HG03457 (cell line): Measurements from ENCODE around the gene TENM3.

ENCODE experiments used
- ATAC-seq: cut with Tn5 transposase; IDR thresholded peaks from one replicate; pipeline ENCODE4 v1.9.1; 2021; ENCODE audit warnings: moderate number of reproducible peaks; ENCODE audit not compliant: unreplicated experiment

Gene TENM3

GRCh38 chr4:182756161-182756690, 513.0 kb downstream of the TENM3 start:
- ATAC-seq = no peak

DNA sequence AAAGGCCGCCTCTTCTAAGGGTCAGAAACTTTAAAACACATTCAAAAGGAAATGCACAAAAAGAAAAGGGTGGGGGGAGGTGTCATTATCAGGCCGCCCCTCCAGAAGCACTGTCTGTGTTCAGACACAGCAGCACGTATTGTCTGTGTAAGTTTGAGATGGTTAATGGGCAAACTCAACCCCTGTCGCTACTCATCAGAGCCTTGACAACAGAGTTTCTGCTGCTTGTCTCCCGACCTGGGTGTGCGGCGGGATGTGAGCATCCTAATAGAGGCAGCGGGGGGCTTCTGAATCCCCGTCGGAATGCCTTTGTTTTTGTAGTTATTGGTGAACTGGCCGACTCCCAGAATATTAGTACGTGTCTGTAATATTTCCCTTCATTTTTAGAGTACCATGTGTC, 515.1 kb downstream of the TENM3 start:
- ATAC-seq = no peak

DNA sequence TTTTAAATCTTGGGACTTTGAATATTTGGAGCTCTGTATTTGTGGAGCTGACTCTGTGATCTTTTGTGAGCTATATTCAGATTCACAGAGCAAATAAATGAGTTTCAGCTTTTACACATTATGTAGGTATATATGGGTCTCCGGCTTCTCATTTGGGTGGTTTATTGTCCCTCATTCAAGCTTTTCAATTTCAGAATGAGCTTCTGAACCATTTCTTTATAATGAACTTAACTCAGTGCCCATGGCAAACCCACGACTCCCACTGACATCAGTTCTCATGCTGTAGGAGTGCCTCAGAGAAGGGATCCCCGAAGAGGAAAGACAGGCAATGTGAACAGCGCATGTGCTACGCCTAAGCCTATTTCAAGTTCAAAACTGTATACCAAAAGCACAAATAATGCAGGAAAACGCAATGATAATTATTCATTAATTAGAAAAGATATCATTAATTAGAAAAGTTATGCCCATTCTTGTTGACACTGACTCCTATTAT, 517.4 kb downstream of the TENM3 start:
- no peak for ATAC-seq

DNA sequence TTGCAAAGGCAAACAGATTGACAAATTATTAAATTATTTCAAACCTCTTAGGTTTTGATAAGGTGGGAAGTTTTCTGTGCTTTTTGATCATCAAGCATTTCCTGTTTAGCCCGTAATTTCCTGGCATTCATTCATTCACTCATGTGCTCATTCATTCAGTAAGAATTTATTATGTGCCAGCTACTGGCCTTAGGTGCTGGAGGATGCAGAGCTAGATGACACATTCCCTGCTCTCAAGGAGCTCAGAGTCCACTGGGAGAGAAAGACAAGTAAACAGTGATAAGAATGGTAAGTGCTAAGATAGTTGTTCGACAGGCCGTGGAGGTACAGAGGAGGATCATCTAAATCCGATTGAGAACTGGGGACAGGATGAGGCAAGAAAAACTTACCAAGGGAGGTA, 520.9 kb downstream of the TENM3 start:
- ATAC-seq = no peak

DNA sequence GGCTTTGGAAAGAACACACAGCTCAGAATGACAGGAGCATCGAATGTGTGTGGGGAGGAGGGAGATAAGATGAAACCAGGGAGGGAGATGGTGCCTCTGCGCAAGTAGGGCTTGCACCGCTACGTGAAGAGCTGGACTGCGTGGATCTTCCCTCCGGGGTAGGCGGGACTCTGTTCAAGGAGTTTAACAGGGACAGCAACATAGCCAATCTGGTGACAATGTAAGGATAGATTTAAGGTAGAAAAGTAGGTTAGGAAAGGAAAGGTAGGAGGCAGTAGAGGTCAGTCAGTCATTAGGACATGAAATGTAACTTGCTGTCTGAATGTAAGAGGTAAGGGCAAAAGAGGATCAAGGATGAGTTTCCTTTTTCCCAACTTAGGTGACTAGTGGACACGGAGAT, 521.4 kb downstream of the TENM3 start:
- no peak for ATAC-seq

- ATAC-seq = no peak
Measured at GRCh38 chr4:182765987-182766856, 523.0 kb downstream of the TENM3 start.

DNA sequence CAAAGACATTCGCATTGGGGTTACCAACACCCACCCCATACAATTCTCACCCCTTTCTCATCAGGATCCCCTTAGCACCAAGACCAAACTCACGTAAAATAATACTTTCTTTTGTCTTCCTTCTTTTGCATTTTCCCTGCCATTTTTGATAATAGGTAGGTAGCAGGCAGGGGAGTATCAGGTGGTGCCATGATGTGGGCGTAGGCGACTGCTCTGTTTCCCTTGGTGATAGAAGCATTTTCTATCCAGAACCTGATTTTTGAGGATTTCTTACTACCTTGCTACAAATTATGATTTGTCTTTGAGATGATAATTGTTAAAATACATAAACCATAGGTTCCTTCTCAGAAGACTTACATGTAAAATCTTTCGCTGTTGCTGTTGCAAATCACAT, 523.7 kb downstream of the TENM3 start:
- no peak for ATAC-seq

DNA sequence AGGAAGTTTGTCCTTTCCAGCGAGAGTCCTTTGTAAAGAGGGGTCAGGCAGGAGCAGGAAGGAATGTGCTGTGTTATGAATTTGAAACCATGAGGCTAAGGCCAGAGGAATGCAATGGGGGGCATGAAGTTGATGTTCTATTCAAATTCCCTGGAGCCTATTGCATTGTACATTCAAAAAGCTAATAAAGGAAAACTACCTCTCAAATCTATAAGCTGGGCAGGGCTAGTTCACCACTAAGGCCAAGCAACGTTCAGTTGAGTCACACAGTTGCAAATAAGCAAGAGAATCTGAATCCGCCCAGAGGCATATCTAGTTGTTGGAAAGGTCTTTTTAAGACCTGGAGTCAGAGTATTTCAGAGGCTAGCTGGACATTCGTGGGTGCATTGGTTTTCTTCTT, 525.6 kb downstream of the TENM3 start:
- ATAC-seq = no peak

- no peak for ATAC-seq
Measured at GRCh38 chr4:182770259-182770995, 527.2 kb downstream of the TENM3 start.

DNA sequence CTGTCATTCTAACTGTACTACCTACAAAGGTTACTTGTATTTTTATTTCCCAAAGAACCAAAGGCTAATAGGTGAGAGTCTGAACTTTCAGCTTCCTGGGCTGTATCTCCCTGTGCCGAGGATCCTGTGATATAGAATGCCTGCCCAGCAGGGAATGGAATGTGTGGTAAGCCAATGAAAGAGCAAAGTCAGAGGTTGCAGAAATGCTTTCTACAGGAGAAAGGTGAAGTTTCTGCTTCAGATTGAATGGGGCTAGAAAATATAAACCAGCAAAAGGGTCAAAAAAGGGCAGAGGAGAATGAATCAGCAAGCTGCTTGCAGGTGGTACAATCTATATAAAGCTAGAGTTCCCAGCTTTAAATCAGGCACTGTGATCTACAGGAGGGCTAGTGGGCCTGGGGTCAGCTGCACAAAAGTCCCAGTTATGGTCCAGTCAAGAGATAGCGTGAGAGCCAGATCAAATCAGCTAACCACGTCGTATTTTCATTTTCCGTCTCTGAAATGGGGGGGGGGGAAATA, 527.9 kb downstream of the TENM3 start:
- ATAC-seq = no peak

DNA sequence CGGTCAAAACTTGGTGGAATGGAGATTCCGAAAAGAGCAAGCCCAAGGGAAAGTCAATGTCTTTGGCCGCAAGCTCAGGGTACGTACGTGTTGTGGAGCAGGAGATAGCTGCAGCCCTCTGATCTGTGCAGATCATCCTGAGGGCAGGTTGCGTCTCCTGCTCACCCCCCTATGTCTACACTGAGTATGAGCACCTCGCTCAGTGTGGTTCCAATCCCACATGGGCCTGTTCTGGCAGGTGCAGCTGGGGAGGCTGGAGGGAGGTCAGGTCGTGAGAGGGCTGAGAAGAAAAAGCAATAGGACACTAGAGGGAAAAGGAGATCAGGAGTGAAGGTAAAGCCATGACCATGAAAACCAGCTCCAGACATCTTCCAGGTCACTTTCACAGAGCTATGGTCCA, 531.9 kb downstream of the TENM3 start:
- no peak for ATAC-seq

DNA sequence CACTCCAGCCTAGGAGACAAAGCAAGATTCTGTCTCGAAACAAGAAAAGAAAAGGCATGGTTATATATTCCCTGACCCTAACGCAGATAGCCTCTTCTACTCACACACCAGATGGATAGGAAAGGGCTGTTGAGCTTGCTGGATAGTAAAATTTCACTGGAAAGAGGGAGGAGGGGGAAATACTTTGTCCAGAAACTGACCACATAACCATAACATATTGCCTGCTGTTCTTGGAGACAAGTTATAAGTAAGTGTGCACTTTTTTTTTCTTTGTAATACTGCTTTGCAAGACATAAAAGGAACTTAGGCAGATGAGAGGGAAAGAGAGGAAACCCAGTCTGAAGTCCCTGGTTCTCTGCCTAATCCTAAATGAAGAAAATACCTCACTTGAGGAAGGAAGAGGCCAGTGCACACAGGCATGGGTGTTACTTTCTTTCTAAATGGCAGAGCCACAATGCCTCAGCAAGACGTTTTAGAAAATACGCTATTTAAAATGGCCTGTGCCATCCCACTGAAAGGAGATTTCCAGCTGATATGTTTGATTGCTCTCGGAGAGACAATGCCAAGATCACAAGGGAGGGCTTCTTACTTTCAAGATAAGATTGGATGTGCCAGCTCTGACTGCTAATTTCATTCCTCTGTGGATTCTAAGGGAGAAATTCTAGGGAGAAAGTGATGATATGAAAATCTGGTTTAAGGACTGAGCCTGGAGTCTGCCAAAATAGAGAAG, 533.3 kb downstream of the TENM3 start:
- no peak for ATAC-seq

- ATAC-seq = no peak
Measured at GRCh38 chr4:182778222-182778982, 535.2 kb downstream of the TENM3 start.

- ATAC-seq = no peak
Measured at GRCh38 chr4:182786991-182787390, 543.8 kb downstream of the TENM3 start.

- no peak for ATAC-seq
Measured at GRCh38 chr4:182788201-182788600, 545.0 kb downstream of the TENM3 start.

- ATAC-seq = no peak
Measured at GRCh38 chr4:182789529-182789928, 546.3 kb downstream of the TENM3 start.

DNA sequence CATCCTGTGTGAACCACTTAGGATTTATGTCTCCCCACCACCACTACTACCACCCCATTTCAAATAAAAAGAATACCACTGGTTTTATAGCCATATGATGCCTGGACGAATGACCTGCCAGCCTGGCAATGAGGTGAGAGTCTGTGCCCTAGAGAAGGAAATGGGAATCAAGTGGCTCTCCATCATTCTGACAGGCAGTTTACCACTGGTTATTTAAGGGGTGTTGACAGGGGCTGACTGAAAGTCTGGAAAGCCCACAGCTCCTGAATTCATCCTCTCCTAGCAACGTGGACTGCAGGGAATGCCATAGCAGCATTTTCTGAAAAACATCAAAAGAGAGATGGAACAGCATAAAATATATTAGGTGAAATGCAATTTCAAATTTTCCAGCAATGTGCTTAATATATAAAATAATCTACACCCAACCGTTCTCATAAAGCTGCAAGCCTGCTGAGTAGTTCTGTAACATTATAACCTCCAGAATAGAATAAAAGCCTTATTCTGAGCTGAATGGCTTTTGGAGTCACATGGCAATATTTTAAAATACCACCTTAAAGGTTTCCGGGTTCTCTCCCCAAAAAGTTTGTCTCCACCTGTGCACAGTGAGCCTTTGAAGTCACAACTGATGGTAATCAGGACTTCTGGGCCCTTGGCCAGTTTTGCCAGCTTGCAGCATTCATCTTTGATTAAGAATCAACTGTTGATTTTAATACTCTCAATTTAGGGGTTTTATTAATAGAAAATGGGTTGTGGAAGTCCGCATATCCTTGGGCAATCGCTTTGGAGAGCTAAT, 552.4 kb downstream of the TENM3 start:
- no peak for ATAC-seq

- no peak for ATAC-seq
Measured at GRCh38 chr4:182799515-182800215, 556.5 kb downstream of the TENM3 start.

- no peak for ATAC-seq
Measured at GRCh38 chr4:182800216-182800515, 557.0 kb downstream of the TENM3 start.
